IMR-90 (cell line): ENCODE measurements around the gene ATP6V1E1.

Source experiments
- CEBPB ChIP-seq: IDR thresholded peaks from 2 replicates; pipeline ENCODE4 v1.6.1; 2012; ENCODE audit warnings: low read depth, low read length, improper control_type of control experiment
- CHD1 ChIP-seq: IDR thresholded peaks from 2 replicates; pipeline ENCODE4 v1.6.1; 2012; ENCODE audit warnings: low read depth, low read length, improper control_type of control experiment
- FOS ChIP-seq: fragments of 150-350 bp; IDR thresholded peaks from 2 replicates; pipeline ENCODE4 v1.6.1; 2016; ENCODE audit warnings: low read depth, low read length
- MAFK ChIP-seq: IDR thresholded peaks from 2 replicates; pipeline ENCODE4 v1.6.1; 2012; ENCODE audit warnings: low read depth, low read length, improper control_type of control experiment
- MXI1 ChIP-seq: IDR thresholded peaks from 2 replicates; pipeline ENCODE4 v1.6.1; 2012; ENCODE audit warnings: low read depth, mild to moderate bottlenecking, low read length, moderate library complexity, borderline replicate concordance
- POLR2A ChIP-seq: IDR thresholded peaks from 2 replicates; pipeline ENCODE4 v1.6.1; 2012; ENCODE audit warnings: mild to moderate bottlenecking, low read depth, low read length
- RFX5 ChIP-seq: IDR thresholded peaks from 2 replicates; pipeline ENCODE4 v1.8.0; 2012; ENCODE audit warnings: low read depth, mild to moderate bottlenecking, low read length, moderate library complexity
- SMC3 ChIP-seq: fragments of 150-350 bp; IDR thresholded peaks from 2 replicates; pipeline ENCODE4 v1.6.1; 2016; ENCODE audit warnings: low read depth, mild to moderate bottlenecking, antibody characterized with exemption, low read length, moderate library complexity
- TF ChIP-seq, protein P1 (sequence below): conservative IDR thresholded peaks from 2 replicates; pipeline ENCODE4 v1.5.1; 2012; ENCODE audit warnings: mild to moderate bottlenecking, low read depth, low read length, improper control_type of control experiment
- TF ChIP-seq, protein P2 (sequence below): fragments of 150-350 bp; IDR thresholded peaks from 2 replicates; pipeline ENCODE4 v1.6.1; 2017; ENCODE audit warnings: mild to moderate bottlenecking, antibody characterized with exemption, low read length, low read depth
- TF ChIP-seq, protein P3 (sequence below): fragments of 150-350 bp; IDR thresholded peaks from 2 replicates; pipeline ENCODE4 v1.6.1; 2016; ENCODE audit warnings: low read depth, mild to moderate bottlenecking, low read length, moderate library complexity, borderline replicate concordance

DNA sequence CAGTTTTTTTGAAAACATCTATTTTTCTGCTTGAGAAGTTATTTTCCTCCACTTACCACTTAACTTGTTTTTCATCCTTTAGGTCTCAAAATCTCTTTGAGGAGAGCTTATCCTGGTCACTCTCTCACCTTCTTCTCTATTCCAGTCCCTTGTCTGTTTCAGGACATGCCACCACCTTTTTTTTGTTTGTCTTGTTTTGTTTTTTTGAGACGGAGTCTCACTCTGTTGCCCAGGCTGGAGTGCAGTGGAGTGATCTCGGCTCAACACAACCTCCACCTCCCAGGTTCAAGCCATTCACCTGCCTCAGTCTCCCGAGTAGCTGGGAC, 5.4 kb upstream of the ATP6V1E1 start:
- TF ChIP-seq MAFK (no peak), MXI1 (no peak), POLR2A (no peak), CHD1 (no peak), SMC3 (no peak), FOS (no peak), CEBPB (no peak), RFX5 (no peak)
- TF ChIP-seq, protein P1, sequence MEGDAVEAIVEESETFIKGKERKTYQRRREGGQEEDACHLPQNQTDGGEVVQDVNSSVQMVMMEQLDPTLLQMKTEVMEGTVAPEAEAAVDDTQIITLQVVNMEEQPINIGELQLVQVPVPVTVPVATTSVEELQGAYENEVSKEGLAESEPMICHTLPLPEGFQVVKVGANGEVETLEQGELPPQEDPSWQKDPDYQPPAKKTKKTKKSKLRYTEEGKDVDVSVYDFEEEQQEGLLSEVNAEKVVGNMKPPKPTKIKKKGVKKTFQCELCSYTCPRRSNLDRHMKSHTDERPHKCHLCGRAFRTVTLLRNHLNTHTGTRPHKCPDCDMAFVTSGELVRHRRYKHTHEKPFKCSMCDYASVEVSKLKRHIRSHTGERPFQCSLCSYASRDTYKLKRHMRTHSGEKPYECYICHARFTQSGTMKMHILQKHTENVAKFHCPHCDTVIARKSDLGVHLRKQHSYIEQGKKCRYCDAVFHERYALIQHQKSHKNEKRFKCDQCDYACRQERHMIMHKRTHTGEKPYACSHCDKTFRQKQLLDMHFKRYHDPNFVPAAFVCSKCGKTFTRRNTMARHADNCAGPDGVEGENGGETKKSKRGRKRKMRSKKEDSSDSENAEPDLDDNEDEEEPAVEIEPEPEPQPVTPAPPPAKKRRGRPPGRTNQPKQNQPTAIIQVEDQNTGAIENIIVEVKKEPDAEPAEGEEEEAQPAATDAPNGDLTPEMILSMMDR = no peak
- TF ChIP-seq, protein P2, sequence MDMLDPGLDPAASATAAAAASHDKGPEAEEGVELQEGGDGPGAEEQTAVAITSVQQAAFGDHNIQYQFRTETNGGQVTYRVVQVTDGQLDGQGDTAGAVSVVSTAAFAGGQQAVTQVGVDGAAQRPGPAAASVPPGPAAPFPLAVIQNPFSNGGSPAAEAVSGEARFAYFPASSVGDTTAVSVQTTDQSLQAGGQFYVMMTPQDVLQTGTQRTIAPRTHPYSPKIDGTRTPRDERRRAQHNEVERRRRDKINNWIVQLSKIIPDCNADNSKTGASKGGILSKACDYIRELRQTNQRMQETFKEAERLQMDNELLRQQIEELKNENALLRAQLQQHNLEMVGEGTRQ = no peak
- TF ChIP-seq, protein P3, sequence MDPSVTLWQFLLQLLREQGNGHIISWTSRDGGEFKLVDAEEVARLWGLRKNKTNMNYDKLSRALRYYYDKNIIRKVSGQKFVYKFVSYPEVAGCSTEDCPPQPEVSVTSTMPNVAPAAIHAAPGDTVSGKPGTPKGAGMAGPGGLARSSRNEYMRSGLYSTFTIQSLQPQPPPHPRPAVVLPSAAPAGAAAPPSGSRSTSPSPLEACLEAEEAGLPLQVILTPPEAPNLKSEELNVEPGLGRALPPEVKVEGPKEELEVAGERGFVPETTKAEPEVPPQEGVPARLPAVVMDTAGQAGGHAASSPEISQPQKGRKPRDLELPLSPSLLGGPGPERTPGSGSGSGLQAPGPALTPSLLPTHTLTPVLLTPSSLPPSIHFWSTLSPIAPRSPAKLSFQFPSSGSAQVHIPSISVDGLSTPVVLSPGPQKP = no peak
